GM18526 (cell line): ENCODE results near the gene TRIM13.

Experiments
- POLR2A ChIP-seq: IDR thresholded peaks from 3 replicates; pipeline ENCODE4 v1.6.1; 2011; ENCODE audit not compliant: insufficient read length; ENCODE audit errors: extremely low read depth

Gene TRIM13

GRCh38 chr13:50025436-50025835 lies 28.6 kb downstream of the TRIM13 start:
- TF ChIP-seq POLR2A, result no peak

GRCh38 chr13:50026788-50027473 lies 30.1 kb downstream of the TRIM13 start:
- no peak for TF ChIP-seq POLR2A

- no peak for TF ChIP-seq POLR2A
Measured at GRCh38 chr13:50030315-50030714, 33.5 kb downstream of the TRIM13 start.

- no peak for TF ChIP-seq POLR2A
Measured at GRCh38 chr13:50033725-50034124, 36.9 kb downstream of the TRIM13 start.

- TF ChIP-seq POLR2A, result no peak
Measured at GRCh38 chr13:50037788-50038187, 40.9 kb downstream of the TRIM13 start.

- no peak for TF ChIP-seq POLR2A
Measured at GRCh38 chr13:50038266-50038665, 41.4 kb downstream of the TRIM13 start.

- no peak for TF ChIP-seq POLR2A
Measured at GRCh38 chr13:50052478-50052877, 55.6 kb downstream of the TRIM13 start.

GRCh38 chr13:50053844-50054243 lies 57.0 kb downstream of the TRIM13 start:
- TF ChIP-seq POLR2A, result no peak

- no peak for TF ChIP-seq POLR2A
Measured at GRCh38 chr13:50055454-50055853, 58.6 kb downstream of the TRIM13 start.

GRCh38 chr13:50060718-50061117 lies 63.9 kb downstream of the TRIM13 start:
- no peak for TF ChIP-seq POLR2A

GRCh38 chr13:50065712-50066111 lies 68.9 kb downstream of the TRIM13 start:
- no peak for TF ChIP-seq POLR2A
